HG03575 (cell line): Measurements from ENCODE around the gene AUTS2.

Experiments
- ATAC-seq: cut with Tn5 transposase; IDR thresholded peaks from one replicate; pipeline ENCODE4 v1.9.1; 2021; ENCODE audit not compliant: unreplicated experiment, insufficient number of reproducible peaks, low FRiP score; ENCODE audit errors: extremely low read depth

The AUTS2 gene

DNA sequence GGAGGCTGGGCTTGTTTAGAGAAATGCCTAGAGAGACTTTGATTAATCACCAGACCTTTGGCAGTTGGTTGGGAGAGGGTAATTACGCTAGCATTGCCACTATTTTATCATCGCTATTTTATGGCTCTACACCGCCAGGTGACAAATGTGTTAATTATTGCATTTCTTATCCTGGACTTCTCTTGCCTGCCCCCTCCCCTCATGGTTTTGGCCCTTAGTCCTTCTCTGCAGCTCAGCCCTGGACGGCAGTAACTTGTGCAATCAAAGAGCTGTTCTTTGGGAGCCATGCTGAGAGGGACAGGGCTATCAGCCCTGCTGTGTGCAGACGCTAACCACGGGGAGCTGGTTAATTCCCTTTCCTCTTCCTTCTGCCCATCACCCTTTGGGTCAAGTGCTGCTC is 585.0 kb downstream of the AUTS2 start:
- no peak for ATAC-seq

DNA sequence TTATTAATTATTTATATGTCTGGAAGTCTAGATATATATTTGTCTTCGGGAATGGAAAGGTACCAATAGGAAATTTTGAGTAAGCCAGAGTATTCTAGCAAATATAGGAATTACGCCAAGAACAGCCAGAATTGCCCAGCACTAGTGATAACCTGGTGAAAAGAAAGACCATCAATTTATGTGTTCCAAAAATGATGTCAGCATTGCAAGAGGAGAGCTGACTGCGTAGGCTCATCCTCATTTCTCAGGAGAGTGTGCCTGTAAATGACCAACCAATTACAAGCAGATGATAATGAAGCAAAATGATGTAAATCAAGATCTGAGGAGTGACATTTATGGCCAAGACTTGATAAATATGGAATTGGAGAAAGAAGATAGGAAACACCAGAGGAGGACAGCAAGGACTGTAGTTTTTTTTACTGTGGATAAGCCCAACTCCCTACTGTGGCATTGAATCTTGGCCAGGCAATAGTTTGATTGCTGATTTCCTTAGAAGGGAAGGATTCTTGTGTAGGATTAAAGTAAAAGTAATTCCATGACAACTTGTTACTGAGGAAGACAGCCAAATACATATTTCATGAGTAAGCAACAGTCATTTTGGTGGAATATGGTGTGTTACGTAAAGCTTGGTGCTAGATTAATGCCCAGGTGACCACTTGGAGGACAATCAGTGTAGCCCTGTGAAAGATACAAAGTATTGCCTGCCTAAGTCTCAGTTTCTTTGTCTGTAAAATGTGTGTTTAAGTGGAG is 590.8 kb downstream of the AUTS2 start:
- ATAC-seq: no peak

DNA sequence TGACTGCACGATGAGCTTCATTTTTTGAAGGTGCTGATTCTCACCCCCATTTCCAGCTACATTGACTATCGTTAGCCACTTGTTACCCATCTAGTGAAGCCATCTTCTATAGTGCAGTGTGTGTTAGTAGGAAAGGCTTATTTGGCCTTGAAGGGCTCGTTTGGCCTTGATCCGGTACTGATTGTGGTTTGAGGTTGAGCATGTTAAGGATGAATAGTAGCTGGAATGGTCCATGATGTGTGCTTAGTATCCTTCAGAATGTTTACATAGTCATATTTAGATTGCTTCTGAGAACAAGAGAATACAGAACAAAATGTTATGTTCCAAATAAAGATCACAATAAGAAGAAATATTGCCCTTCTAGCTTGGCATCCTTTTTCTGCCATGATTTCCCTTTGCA is 591.5 kb downstream of the AUTS2 start:
- no peak for ATAC-seq

GRCh38 chr7:70190281-70190680 is 592.0 kb downstream of the AUTS2 start:
- no peak for ATAC-seq

- no peak for ATAC-seq
Observed at GRCh38 chr7:70193514-70193913, 595.2 kb downstream of the AUTS2 start.

- no peak for ATAC-seq
Observed at GRCh38 chr7:70208236-70209063, 610.2 kb downstream of the AUTS2 start.

GRCh38 chr7:70210200-70210935 is 612.1 kb downstream of the AUTS2 start:
- ATAC-seq: no peak

DNA sequence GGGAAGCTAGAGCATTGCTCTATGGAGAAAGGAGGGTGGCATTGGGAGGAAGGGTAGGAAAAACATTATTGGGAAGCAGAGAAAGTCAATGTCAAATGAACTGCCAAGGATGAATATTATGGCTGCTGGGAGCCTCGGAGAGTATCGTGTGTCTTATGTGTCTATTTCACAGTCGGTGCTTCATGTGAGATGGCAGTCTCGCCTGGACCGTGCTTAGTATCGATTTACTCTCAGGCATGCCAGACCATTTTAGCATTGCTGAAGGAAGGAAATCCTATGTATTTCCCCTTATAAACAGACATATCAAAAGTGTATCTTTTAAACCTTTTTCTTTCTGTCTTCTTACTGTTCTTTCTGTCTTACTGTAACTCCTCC is 612.6 kb downstream of the AUTS2 start:
- no peak for ATAC-seq

GRCh38 chr7:70212281-70212680 is 614.0 kb downstream of the AUTS2 start:
- ATAC-seq: no peak

DNA sequence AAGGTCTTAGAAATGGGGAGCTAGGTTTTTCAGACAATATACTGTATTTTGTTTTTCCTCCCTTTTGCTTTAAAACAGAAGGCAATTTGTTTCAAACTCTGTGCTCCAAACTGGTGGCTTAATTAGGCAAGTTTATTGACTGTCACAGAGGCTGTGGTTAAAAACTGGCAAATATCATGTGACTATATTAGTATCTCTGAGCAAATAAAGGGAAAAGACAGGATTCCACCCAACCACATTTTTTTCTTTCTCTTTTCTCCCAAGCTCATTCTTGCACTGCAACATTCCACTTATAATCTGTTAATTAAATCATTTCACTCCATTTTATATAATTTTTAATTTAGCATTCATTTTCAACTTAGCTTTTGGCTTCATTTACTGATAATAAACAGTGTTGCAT is 615.8 kb downstream of the AUTS2 start:
- ATAC-seq: no peak

GRCh38 chr7:70215491-70215890 is 617.2 kb downstream of the AUTS2 start:
- no peak for ATAC-seq

DNA sequence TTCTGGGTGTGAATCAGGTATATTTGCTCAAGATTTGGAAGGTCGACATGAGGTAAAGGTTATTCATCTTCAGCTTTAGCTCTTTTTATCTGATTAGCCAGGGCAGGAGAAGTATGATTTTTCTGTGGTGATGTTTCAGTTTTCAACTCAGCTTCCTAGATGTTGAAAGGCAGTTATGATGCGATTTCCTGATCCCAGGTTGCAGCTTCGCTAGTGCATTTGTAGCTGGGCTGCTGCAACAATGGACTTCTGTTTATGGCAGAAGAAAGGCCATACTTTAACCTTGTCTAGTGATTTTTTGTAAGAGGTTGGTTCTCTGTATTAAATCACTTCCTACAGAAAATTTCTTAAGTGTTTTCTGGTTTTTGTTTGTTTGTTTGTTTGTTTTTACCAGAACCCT is 619.3 kb downstream of the AUTS2 start:
- no peak for ATAC-seq

DNA sequence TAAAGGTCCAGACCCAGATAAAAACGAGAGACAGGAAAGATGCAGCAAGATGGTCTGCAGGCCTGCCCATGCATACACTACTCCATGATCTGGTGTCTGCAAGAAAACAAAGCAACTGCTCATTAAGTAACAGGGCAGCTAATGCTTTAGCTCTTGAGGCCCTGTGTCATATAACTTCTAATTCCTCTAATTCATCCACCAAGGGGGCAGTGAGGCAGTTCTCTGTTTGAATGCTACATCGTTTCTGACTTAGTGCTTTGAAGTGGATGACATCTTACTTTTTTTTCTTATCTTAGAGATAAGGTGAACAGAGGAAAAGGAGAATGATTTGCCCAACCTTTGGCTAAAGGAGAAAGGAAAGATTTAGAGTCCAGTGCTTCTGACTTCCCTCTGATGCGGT is 619.7 kb downstream of the AUTS2 start:
- ATAC-seq: no peak

DNA sequence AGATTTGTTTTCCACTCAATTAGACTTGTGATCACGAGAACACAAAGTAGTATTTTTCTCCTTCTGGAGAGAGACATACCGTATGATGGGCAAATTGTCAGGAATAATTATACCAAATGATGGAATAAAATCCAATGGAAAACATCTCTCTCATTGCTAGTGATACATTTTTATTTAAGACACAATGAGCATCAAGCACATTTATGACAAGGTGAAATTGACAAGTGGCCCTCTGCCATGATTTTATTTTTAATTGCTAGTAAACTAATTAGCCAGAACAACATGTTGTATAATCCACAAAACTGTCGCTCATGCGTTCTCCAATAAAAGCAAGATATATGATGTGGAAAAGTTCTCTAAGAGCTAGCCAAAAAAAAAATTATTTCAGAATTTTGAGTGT is 620.8 kb downstream of the AUTS2 start:
- ATAC-seq: no peak

GRCh38 chr7:70229242-70229641 is 631.0 kb downstream of the AUTS2 start:
- no peak for ATAC-seq

- no peak for ATAC-seq
Observed at GRCh38 chr7:70230761-70231160, 632.5 kb downstream of the AUTS2 start.

- ATAC-seq: no peak
Observed at GRCh38 chr7:70233776-70234175, 635.5 kb downstream of the AUTS2 start.

- ATAC-seq: no peak
Observed at GRCh38 chr7:70237256-70237655, 639.0 kb downstream of the AUTS2 start.

- ATAC-seq: peak; percentile 99
Observed at GRCh38 chr7:70237831-70238575, 639.7 kb downstream of the AUTS2 start.
